HG03565 (cell line): ENCODE data around the gene ARL15.
"Not testable (repeated sequence)": the region's sequence is repeated elsewhere in the genome, so short reads cannot be mapped to it uniquely, and the experiment has no call there.

ENCODE experiments used
- ATAC-seq: cut with Tn5 transposase; IDR thresholded peaks from one replicate; pipeline ENCODE4 v1.9.1; 2021; ENCODE audit warnings: mild to moderate bottlenecking, moderate library complexity; ENCODE audit not compliant: unreplicated experiment

The ARL15 gene

DNA sequence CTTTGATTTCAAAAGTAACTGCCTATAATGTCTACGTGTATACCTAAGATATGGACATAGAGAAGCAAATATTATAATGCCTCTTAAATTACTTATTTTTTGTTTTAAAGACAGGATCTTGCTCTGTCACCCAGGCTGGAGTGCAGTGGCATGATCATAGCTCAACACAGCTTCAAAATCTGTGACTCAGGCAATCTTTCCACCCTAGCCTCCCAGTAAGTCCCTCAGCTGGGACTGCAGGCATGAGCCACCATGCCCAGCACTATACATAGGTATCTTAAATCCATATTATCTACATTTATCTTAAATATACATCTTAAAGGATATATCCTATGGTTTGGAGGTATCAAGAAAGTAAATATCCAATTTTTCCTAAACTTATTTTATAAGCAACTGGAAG lies 261.2 kb downstream of the ARL15 start:
- no peak for ATAC-seq

DNA sequence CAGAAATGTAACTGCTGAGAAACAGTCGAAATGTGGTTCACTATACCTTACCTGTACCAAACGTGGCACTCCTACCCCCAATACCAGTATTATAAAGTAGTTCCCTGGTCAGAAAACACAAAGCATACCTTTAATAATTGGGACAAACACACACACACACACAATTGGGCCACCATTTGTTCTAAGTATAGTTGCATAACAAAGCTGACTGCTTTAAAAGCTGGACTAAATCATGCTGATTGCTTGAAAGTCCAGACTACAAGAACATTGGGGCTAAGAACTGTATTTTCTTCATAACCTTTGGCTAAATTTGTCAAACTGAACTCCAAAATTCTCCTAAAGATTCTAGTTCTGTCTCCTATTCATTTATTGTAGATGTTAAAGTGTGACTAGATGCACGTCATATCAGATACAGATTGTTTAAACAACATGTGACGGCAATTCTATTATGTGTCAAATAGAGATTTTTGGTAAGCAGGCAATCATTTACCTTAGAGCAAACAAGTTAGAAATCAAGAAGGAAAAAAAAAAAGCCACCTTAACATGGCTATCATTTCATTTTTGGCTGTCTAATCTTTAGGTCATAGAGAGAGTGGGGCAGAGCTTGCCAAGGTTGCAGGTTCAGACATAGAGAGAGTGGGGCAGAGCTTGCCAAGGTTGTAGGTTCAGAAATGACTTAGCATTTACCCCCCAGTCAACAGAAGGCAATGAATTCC lies 265.1 kb downstream of the ARL15 start:
- no peak for ATAC-seq

DNA sequence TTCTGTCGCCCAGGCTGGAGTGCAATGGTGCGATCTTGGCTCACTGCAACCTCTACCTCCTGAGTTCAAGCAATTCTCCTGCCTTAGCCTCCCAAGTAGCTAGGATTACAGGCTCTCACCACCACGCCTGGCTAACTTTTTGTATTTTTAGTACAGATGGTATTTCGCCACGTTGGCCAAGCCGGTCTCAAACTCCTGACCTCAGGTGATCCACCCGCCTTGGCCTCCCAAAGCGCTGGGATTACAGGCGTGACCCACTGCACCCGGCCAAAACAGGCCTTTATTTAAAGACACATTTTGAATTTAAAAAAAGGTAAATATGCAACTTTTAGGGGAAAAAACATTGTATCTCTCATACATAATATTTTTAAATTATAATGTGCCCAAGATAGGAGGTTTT lies 266.1 kb downstream of the ARL15 start:
- ATAC-seq = not testable (repeated sequence)

DNA sequence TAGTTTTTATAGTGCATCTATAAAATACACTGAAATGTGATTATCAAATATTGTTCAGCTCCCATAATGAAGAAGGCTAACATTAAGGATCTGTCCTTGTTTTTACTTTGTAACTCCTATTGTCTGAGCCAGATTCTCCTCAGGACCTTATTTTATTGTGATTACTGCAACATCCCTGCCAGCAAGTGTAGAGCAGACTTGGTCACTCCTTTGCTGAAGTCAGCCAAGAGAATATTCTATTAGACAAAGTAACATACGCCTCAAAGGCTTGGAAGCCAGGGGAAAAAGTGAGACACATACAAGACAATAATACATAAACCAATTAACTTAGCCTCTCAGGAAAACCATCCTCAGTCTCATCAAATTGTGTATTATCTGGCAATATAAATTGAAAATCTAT lies 269.6 kb downstream of the ARL15 start:
- ATAC-seq = no peak

DNA sequence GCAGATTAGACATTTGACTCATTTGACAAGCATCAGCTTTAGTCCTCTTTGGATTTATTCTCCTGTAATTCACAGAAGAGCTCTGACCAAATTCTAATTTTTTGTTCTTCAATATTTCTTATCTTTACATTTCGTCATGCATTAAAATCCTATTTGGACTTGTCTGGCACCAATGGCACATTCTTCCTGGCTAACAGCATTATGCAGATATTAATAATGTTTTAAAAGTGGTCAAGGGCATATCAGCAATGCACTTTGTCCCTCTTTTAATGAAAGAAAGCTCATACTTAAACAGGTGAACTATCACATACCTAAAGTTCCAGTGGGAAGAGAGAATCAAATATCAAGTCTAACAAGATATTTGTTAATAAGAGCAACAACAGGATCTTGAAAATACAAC lies 270.4 kb downstream of the ARL15 start:
- no peak for ATAC-seq

DNA sequence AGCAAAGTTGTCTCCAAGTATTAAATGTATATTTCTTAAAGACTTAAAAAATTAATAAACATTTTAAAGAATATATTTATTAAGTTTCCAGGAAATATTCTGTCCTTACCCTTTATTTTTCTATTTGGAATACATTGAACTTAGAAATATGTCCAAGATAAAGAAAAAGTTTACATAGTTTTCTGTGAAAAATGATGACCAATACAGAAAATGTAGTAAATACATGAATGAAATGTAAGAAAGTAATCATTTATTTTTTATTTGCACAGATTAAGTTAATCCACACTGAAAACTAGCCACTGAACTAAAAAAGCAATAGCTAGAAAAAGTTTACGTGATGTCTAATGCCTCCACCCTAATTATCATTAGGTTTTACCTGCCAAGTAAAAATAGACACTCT lies 273.2 kb downstream of the ARL15 start:
- no peak for ATAC-seq

DNA sequence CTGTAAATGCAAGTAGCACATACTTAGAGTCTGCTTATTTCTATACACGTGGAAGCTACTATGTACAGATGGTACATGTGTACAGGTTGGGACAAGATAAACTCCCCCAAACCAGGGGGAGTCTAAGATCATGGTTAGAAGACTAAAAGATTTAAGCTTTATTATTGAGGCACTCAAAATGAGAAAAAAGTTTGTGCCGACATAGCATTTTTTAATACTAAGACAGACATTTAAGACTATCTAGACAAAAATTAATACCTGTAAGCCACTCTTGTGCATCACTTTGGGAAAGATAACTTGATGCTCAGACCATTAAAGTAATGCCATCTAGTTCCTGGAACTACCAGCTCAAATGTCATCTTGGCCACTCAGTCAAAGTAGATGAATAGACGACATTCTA lies 279.4 kb downstream of the ARL15 start:
- ATAC-seq = no peak

DNA sequence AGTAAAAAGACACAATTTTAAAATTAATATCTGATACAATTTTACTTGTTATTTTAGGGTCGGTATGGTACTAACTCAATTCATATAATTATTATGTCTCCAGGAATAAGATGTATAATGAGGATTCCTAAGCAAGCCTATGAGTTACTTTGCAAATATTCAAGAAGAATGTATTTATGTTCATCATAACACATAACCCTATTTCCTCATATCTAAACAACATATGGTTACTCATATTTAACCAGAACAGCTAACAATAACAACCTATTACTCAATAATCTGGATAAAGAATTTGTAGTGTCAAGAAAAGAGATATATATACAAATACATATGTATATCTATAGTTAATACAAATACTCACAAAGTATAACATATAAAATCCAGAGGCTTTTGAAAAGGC lies 285.9 kb downstream of the ARL15 start:
- ATAC-seq = no peak

DNA sequence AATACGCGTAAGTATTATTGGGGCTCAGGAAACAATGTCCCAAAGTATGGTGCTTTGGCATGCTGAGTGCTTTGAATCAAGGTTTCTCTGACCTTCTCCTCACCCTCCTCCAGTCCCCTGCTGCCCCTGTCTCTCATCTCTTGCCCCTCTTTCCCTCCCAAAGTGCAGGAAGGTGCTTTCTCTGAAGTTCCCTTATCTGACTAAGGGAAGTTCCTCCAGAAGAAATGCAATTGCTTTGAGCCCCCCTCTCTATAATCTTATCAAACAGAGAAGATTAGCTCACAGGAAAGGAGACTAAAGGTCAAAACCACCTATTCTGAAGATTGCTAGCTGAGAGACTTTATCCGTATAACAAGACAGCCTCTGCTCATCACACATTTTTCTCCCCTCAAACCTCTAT lies 288.1 kb downstream of the ARL15 start:
- no peak for ATAC-seq

DNA sequence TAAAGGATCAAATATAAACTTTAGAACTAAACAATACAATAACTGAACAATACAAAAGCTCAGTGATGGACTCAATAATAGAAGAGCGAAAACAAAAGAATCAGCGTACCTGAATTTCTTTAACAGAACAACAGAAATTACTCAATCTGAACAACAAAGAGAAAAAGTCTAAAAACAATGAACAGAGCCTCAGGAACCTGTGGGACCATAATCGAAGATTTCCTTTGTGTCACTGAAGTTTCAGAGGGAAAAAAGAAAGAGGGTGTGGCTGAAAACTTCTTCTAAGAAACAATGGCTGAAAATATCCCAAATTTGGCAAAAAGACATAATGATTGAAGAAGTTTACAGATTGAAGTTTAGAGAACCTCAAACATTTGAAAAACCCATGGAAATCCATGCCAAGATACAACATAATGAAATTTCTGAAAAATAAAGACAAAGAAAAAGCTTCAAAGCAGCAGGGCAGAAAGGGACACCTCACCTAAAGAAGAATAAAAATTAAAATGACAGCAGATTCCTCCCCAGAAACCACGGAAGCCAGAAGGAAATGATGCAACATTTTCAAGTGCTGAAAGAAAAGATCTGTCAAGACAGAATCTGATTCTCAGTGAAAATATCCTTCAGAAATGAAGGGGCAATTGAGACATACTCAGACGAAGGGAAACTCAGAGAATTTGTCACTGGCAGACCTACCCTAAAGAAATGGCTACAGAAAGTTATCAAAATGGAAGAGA lies 288.8 kb downstream of the ARL15 start:
- no peak for ATAC-seq

DNA sequence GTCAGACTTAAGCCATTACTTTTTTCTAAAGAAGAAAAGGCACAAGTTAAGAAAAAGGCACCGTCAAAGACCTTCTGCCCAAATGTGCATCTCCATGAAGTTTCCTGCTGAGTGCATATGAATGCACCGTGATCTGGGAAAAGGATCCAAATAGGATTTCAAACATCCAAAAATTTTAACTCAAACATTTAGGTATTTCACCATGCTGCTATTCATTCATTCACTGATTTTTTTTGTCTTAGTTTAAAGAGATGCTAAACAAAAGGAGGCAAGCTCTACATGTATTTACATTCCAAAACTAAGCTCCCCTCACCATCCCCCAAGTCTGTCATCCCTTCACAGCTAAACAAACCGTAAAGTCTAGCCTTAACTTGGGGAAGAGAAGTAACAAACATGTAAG lies 291.9 kb downstream of the ARL15 start:
- no peak for ATAC-seq

DNA sequence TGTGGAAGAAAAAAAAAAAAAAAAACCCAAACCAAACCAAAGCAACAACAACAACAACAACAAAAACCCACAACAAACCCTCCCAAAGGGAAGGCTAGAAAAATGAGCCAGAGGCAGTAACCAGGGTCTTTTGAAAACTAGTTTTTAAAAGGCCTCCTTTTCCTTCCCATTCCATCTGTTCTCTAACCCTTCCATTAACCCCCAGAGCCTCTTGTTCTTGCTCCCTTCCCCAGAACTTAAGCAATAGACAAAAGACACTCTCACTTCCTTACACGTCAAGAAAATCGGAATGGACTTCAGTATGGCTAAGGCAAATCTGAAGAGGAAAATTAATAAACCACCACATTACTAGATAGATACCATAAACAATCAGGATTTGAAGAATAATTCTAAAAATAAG lies 292.8 kb downstream of the ARL15 start:
- ATAC-seq = no peak

DNA sequence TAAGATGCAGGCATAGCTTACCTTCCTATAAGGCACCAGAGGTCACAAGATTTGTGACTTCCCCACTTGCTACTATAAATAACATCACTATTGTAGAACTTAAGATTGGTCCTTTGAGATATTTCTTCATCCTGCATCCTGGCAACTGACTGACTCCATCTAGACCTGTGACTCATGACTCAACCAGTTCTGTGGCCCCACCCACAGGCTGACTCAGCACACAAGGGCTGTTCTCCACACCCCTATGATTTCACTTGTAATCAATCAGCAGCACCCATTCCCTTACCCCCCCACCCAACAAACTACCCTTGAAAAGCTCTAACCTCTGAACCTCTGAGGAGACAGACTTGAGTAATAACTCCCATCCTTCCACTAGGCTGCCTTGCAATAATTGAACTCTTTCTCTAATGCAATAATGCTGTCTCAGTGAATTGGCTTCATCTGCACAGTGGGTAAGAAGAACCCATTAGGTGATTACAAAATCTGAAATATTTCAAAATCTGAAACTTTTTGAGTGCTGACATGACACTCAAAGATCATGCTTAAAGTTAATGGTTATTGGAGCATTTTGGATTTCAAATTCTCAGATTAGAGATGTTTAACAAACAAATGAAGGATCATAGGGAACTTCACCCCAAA lies 296.7 kb downstream of the ARL15 start:
- no peak for ATAC-seq

DNA sequence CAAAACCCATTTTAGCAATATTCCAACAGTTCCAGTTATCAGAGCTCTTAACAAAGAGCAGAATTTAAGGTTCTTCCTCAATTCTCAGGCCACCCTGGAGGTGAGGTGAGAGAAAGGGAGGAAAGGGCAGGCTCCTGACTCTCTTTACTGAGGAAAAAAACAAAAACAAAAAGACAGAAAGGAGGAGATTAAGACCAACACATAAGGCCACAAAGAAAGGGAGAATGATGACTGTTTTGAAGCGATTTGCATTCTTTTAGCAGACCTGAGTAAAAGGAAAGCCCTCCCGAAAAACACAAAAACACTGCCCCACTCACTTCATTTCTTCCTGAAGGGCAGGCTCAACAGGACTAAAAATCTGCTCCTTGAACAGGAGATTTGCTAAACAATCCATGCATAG lies 300.5 kb downstream of the ARL15 start:
- ATAC-seq = no peak

DNA sequence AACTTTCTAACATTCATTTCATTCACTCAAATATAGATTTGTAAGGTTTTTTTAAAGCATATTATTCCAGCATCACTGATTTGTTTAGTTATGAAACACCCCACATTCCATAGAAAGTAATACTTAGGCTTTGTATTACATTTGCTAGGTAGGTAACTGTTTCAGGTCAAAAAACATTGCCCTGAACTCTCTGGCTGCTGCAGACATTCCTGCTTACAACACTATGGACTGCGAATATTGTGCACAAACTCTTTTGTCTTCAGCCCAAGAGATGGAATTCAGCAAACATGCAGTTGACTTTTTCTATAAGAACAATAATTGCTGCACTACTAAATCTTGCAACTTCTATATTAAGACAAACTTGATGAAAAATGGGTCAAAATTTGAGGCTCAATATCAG lies 301.0 kb downstream of the ARL15 start:
- no peak for ATAC-seq

DNA sequence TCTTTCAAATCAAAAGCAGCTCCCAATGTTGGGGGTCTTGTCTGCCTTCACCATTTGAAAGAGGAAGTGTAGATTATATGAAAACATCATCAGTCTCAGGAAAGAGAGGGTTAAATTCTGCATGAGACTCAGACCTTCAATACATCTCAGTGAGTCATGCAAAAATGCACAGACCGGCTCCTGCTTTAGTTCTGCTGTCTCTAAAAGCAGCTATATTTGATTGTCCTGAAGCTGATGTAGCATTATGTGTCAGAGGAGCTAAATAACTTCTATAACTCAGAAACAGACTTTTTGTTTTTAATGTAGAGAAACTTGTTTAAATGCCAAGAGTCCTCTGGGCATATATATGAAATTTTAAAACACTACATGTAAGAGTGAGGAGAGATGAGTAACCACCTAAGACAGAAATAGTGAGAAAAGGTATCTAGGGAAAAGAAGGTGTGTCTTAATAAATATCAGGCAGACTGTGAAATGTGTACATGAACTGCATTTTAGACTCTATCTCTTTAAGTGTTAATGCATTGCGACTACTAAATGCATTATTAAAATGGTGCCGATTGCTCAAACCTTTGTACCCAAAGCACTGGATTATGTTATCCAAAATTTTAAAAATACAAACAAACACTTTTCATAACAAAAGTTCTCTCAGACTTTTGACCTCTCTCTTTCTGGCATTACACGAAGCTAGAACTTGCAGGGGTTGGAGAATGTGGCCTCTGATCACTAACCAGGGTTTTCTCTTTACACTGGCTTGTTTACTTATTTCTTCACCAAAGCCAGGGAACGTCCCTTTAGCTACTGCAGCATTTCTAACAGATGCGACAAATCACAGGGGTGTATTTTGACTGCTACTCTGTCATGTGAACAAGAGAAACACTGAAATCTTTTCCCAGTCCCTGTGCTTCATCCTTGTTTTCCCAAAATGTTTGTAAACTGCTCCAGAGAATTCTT lies 302.3 kb downstream of the ARL15 start:
- ATAC-seq = no peak

DNA sequence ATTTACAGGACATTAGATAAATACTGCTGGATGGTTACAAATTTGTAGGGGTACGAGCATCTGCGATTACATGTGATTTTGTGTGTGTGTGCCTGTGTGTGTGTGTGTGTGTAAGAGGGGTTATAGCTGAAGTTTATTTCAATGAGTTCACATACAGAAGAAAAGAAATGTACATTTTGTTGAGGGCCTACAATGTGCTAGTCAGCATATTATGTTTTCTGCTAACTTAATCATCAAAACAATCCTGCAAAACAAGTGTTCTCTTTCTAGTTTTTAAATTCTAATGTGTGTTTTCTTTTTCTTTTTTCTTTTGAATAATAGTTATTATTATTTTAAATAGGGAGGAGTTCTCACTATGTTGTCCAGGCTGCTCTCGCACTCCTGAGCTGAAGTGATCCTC lies 305.7 kb downstream of the ARL15 start:
- no peak for ATAC-seq

DNA sequence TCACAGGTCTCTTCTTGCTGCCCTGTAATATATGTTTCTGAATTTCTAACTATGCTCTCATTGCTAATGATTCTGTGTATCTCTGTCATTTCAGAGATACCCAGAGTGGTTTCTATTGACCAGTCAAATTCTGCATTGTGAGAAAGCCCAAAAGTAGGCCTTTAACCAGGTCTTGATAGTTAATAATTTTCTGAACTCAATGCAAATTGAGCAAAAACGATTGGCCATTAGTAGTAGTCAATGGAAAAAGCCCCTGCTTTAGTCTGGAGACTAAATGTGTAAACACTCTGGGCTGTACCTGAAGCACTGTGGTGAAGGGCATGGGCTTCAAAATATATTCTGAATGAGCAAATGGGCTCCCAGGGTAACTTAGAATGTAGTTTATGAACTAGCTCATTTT lies 307.6 kb downstream of the ARL15 start:
- ATAC-seq = no peak

DNA sequence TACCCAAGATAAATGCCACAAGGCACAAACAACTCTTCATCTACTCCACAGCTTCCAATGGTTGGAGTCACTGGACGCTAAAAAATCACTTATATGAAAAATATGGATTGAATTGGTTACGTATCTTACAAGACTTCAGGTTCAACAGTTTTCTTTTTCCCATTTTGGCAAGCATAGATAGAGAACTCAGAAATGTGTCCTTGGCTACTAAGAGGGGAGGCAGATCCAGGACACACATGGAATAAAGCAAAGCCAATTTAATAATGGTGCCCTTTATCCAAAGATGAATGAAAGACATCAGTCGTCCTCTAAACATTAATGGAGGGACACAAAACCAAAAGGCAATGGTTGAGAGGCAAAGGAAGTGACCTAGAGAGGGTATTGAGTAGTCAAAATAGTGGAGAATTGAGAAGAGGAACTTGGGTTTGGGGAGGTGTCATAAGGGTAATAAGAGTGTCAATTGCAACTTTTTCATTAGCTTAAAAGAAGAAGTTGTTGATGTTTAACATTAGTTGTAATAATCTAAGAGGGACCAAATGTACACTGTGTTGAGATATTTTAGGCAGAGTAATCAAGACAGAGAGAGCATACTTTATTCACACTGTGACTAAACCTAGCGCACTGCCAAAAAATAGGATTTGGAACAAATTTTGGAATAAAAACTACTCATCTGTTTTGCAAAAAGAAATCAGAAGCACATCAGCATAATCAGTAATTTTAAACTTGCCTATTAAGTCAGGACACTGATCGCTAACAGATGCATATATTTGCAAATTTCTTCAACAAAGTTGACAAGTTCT lies 308.2 kb downstream of the ARL15 start:
- ATAC-seq = no peak

DNA sequence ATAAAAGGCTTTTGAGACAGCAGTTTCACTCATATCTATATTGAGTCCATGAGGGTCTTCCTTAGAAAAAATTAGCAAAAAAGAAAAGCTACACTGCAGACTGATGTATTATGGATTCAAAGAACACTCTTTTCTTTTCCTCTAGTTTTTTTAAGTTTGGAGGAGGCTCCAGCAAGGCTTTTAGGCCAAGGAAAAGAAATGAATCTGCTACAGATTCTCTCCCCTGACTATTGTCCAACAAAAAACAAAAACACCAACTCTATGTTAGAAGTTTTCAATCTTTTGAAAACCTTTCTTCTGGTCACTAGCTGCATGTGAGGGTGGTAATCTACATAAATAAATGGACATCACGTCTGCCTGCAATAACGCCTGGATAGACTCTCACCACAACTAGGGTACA lies 310.4 kb downstream of the ARL15 start:
- ATAC-seq = no peak
